Rectal smooth muscle tissue (tissue), 1 donor: ENCODE measurements around the gene PCTP.

Experiments
- H3K27ac ChIP-seq: one replicate; pipeline ENCODE4 v1.7.0; 2013; ENCODE audit warnings: low read depth, low read length, inconsistent platforms
- H3K27me3 ChIP-seq: one replicate; pipeline ENCODE4 v1.7.0; 2013; ENCODE audit warnings: low read length; ENCODE audit not compliant: control insufficient read depth, insufficient read depth
- H3K36me3 ChIP-seq: one replicate; pipeline ENCODE4 v1.7.0; 2013; ENCODE audit warnings: low read length; ENCODE audit not compliant: control insufficient read depth, insufficient read depth
- H3K4me1 ChIP-seq: one replicate; pipeline ENCODE4 v1.7.0; 2013; ENCODE audit warnings: low read length; ENCODE audit not compliant: control insufficient read depth, insufficient read depth
- H3K4me3 ChIP-seq: one replicate; pipeline ENCODE4 v1.7.0; 2013; ENCODE audit warnings: low read length
- H3K9ac ChIP-seq: one replicate; pipeline ENCODE4 v1.7.0; 2013; ENCODE audit warnings: low read length

The PCTP gene

DNA sequence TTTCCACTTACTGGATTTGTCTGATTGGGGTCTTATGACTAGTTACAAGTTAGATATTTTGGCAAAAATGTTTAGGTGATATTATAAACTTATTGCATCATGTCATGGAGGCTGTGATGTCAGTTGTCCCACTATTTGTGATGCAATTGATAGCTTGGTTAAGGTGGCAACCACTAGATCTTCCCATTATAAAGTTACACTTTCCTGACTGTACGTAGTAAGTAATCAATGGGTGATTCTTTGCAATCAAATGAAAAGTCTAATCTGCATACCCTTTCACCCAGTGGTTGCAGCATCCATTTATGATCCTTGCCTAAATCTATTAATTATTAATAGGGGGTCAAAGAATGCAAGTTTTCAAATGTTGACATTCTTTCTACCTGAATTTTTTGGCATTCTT, 4.4 kb upstream of the PCTP start:
- Histone ChIP-seq H3K27ac (no peak overlapping the region), H3K36me3 (no peaks in the 10 kb centered on the region), H3K27me3 (no peaks in the 10 kb centered on the region)

DNA sequence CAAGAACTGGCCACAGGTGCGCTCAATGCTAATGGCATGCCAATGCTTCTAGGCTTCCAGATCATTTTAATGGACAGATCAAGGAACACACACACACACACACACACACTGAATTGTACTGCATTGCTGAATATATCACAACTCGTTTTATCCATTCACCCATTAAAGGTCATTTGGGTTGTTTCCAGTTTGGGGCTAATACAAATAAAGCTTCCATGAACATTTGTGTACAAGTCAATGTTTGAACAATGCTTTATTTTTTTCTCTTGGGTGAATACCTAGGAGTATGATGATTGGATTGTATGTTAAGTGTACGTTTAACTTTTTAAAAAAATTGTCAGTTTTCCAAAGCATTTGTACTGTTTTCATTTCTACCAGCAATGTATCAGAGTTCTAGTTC, 3.6 kb upstream of the PCTP start:
- no peak overlapping the region for H3K27ac ChIP-seq
- peaks cover 7% of the 10 kb centered on the region for H3K4me1 ChIP-seq
- H3K27me3 ChIP-seq: no peaks in the 10 kb centered on the region
- H3K36me3 ChIP-seq: no peaks in the 10 kb centered on the region
- no peak overlapping the region for H3K9ac ChIP-seq
- no peak overlapping the region for H3K4me3 ChIP-seq

More for the DNA sequence above, 4.4 kb upstream of the PCTP start:
- H3K9ac ChIP-seq: no peak overlapping the region
- no peak overlapping the region for H3K4me3 ChIP-seq
- no peaks in the 10 kb centered on the region for H3K4me1 ChIP-seq

DNA sequence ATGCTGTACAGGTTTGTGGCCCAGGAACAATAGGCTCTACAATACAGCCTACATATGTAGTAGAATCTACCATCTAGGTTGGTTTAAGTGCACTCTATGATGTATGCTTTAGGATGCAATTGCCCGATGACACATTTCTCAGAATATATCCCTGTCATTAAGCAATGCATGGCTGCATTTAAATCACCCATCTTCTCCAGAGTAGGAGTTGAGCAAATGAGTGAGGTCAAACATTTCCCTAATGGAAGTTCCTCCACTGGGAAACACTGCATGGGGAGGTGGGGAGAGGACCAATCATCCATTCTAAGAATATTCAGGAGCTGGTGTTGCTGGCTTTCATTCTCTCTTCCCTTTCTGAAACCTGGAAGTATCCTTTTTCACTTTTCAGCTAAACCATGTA, 2.0 kb upstream of the PCTP start:
- no peak overlapping the region for H3K27ac ChIP-seq
- H3K9ac ChIP-seq: no peak overlapping the region
- peaks cover 11% of the 10 kb centered on the region for H3K4me1 ChIP-seq
- no peak overlapping the region for H3K4me3 ChIP-seq
- H3K27me3 ChIP-seq: no peaks in the 10 kb centered on the region
- no peaks in the 10 kb centered on the region for H3K36me3 ChIP-seq

DNA sequence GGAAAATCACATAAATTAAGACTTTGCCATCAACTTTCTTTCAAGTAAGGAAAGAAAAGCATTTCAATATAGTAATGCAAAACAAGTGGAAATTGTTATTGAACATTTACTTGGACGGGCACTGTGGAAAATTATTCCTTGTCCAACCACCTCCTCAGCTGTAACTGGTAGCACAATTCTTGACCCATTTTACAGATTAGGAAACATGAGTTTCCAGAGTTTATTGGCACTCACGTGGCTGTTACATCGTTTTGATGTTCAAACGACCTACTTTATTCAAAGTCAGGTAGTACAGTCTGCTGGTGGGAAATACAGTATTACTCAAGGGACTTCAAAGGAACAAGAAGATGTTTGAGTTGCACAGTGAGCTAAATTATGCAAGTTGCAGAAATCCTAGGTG, 866 bp upstream of the PCTP start:
- Histone ChIP-seq H3K27ac (no peak overlapping the region), H3K27me3 (no peaks in the 10 kb centered on the region), H3K4me3 (no peak overlapping the region), H3K36me3 (no peaks in the 10 kb centered on the region), H3K9ac (no peak overlapping the region), H3K4me1 (peaks cover 11% of the 10 kb centered on the region)

DNA sequence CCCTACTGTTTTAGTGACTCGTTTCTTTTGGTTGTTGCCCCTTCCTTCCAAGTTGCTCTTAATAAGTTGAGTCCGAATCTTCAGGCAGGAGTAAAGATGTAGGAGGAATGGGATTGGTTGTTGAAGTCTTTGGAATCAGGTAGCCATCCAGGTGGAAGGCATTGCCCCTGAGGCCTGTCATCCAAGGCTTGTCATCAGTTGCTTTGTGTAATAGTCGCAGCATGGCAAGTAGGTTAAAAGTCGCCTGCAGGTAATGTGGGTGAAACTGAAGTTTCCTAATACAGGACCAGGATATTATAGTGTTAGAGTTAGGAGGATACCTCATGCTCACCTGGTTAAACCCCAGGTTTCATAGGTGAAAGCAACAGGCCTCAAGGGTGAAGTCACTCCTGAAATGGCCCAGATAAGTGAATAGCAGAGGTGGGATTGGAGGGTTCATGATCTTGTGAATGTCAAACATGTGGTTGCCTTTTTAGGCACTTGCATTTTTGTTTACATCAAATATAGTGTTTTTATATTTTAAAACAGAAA, 934 bp downstream of the PCTP start:
- H3K4me1 ChIP-seq: peaks cover 11% of the 10 kb centered on the region
- H3K27ac ChIP-seq: peak overlapping the region; percentile 51
- peak overlapping the region; percentile 88 for H3K4me3 ChIP-seq
- no peaks in the 10 kb centered on the region for H3K36me3 ChIP-seq
- H3K9ac ChIP-seq: peak overlapping the region; percentile 45
- no peaks in the 10 kb centered on the region for H3K27me3 ChIP-seq

DNA sequence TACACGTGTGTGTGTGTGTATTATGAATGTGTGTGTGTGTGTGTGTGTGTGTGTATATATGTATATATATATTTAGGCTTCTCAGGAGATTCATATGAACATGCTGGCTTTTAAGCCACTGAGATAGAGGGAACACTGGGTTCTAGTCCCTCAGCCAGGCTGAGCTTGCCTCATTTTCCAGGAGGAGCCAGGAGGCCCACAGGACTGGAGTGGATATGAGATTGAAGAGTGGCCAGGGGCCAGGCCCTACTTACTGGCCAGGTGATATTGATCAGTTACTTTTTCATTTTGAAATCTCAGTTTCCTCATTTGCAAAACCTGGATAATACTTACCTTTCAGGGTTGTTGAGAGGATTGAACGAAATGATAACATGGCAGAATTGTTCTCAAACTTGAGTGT, 5.8 kb downstream of the PCTP start:
- Histone ChIP-seq H3K27me3 (no peaks in the 10 kb centered on the region), H3K4me1 (peaks cover 9% of the 10 kb centered on the region), H3K4me3 (no peak overlapping the region), H3K27ac (no peak overlapping the region), H3K36me3 (no peaks in the 10 kb centered on the region), H3K9ac (no peak overlapping the region)

DNA sequence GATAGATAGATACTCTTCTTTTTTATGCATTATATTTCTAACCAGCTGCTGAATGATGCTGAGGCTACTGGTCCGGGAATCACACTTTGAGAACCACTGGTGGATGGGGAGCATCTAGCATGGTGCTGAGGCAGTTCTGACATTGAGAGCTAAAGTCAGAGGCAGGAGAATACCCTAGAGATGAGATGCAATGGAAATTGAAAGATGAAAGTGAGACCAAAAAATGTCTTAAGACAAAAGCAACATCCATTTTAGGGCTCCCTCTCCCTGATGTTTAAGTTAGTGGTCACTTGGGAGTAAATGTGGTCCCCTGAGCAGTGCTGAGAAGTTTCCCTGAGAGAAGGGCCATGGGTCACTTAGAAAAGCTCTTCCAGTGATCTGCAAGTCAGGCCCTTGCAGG, 6.8 kb downstream of the PCTP start:
- no peak overlapping the region for H3K27ac ChIP-seq
- no peak overlapping the region for H3K4me3 ChIP-seq
- no peaks in the 10 kb centered on the region for H3K27me3 ChIP-seq
- no peaks in the 10 kb centered on the region for H3K36me3 ChIP-seq
- no peaks in the 10 kb centered on the region for H3K4me1 ChIP-seq
- H3K9ac ChIP-seq: no peak overlapping the region

DNA sequence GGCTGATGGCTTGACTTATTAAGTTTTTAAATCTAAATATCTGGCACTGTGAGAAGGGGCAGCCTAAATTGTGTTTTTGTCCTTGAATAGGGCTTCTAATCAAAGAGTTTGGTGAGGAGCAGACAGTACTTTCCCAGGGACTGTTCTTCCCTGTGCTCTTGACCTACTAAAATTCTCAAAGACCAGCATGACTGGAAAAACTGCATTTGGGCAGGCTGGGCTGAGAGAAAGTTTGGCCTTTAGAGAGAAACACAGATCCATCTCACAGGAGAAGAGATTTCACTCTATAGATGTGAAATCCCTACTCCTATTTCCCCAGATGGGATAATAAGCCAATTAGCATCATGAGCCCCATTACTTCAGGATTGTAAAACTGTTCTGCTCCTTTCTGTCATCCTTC, 7.3 kb downstream of the PCTP start:
- Histone ChIP-seq H3K4me3 (no peak overlapping the region), H3K36me3 (no peaks in the 10 kb centered on the region), H3K4me1 (no peaks in the 10 kb centered on the region), H3K9ac (no peak overlapping the region), H3K27me3 (no peaks in the 10 kb centered on the region), H3K27ac (no peak overlapping the region)

DNA sequence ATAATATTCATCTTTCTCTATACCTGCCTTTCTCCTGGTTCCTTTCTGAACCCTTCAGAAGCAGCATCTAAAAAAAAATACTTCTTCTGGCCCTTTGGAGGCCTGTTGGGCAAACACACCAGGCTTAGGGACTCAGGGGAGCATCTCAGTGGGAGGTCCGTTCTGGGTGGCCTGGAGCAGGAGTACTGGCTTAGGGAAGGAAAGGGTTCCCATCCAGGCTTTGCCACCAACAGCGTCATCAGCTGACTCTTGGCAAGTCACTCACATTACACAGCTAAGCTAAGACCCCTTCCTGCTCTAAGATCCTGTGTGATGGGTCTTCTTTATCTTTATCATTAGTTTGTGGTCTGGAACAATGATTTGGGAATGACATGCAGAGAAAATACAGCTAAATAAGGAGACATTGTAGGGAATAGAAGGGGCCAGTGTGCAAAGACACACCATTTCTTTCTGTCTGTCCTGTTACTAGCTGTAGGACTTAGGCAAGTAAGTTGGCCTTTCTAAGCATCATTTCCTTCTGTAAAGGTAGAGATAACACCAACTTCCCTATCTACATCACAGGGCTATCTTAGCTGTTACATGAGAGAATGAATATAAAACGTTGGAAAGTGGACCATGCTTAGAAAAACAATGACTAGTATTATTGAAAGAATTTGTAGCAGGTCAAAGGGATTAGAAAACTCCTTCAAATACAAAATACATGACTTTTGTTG, 9.9 kb downstream of the PCTP start:
- Histone ChIP-seq H3K27ac (no peak overlapping the region), H3K27me3 (no peaks in the 10 kb centered on the region), H3K9ac (no peak overlapping the region), H3K4me3 (no peak overlapping the region), H3K36me3 (no peaks in the 10 kb centered on the region), H3K4me1 (no peaks in the 10 kb centered on the region)

DNA sequence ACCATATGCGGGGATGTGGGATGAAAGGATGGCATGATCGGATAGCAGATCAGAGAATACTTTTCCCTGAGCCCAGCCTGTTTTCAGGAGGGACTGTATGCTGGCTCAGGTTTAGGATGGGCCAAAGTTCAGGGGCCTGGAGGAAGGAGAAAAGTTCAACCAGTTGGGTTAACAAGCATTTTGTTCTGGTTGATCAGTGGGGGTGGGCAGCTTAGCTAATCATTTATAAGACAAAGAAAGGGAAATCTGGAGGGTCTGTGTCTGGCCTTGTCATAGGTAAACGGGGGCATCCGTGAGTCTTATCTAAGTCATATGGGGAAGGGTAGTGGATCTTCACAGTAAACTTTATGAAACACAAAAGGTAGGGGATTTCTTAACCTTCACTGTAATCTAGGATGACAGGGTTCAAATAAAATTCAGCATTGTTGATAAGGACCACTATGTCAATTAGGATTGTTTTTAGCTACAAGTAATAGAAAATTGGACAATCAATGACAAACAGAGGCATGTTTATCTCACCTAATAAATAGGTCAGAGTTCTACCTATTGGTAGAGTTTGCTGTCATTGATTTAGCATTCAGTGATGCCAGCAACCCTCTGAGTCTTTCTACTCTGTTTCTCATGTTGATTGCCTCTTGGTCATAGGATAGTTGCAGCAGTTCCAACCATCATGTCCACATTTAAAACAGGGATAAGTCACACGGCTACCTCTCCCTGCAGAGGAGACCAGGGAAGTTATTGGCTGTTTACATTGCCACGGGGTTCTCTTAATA, 11.4 kb downstream of the PCTP start:
- H3K4me3 ChIP-seq: no peak overlapping the region
- no peak overlapping the region for H3K9ac ChIP-seq
- no peak overlapping the region for H3K27ac ChIP-seq
- no peaks in the 10 kb centered on the region for H3K36me3 ChIP-seq
- H3K27me3 ChIP-seq: no peaks in the 10 kb centered on the region
- H3K4me1 ChIP-seq: no peaks in the 10 kb centered on the region

DNA sequence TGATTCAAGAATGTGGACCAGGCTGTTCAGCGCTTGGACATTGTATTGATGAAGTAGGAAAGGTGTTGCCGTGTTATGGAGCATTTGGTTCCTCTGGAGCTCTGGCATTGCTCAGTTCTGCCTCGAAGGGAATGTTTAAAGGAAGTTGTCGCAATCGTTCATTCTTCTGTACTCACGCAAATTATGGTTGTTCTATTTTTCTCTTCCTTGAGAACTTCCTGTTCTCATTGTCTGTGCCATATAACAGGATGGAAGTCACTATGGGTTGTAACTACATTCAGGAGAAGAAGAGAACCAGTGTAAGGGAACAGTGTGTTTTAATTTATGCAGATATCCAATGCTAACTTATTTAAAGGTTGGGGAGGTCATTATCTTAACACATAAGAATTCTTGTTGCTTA, 13.0 kb downstream of the PCTP start:
- no peak overlapping the region for H3K27ac ChIP-seq
- H3K4me1 ChIP-seq: no peaks in the 10 kb centered on the region
- H3K4me3 ChIP-seq: no peak overlapping the region
- H3K36me3 ChIP-seq: no peaks in the 10 kb centered on the region
- H3K27me3 ChIP-seq: no peaks in the 10 kb centered on the region
- no peak overlapping the region for H3K9ac ChIP-seq

DNA sequence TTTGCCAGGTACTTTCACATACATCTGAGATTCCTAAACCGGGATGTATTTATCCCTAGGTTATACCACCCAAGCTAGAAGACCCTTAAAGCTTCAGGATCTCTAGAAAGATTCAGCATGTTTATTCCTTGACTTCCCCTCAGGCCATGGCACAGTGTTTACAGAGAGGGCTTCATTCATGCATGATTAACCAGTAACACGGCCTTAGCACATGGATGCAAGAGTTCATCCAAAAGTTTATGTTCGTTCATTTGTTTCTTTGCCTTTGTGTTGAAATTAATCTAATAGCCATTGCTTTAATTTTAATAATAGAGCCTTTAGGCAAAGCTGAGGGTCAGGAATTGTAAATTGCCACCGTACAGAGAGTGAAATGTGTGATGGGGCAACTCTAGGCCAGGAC, 13.8 kb downstream of the PCTP start:
- Histone ChIP-seq H3K36me3 (no peaks in the 10 kb centered on the region), H3K9ac (no peak overlapping the region), H3K4me1 (peaks cover 5% of the 10 kb centered on the region), H3K27ac (no peak overlapping the region), H3K4me3 (no peak overlapping the region), H3K27me3 (no peaks in the 10 kb centered on the region)

DNA sequence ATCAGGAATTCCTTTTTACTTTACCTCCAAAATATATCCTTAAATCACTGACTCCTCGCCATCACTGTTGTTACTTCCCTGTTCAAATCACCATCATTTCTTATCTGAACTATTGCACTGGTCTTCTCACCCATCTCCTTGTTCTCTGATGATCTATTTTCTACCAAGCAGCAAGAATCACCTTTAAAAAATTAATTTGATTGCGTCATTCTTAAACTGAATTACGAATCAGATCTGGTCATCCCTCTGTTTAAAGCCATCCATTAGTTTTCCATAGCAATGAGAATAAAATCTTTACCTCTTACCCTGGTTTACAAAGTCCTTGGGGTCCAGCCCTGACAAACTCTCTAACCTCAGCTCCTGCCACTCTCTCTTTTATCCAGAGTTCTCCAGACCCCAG, 14.6 kb downstream of the PCTP start:
- no peaks in the 10 kb centered on the region for H3K36me3 ChIP-seq
- H3K9ac ChIP-seq: no peak overlapping the region
- no peak overlapping the region for H3K27ac ChIP-seq
- peaks cover 9% of the 10 kb centered on the region for H3K4me1 ChIP-seq
- H3K27me3 ChIP-seq: no peaks in the 10 kb centered on the region
- H3K4me3 ChIP-seq: no peak overlapping the region
